Measurements from ENCODE around the gene XPO6. TPM values are rescaled to one million over a fixed set of nuclear protein-coding genes. Genes with fewer than 3 reads are reported as not detected.
A peak's percentile ranks its signal among the peaks of the same experiment; 100 is the strongest.

The XPO6 gene
- total and polyA plus RNA-seq, 2 of the 13 experiments (the other 11 are each of a cell fraction or from before 2014, with no cell fraction given) = 109 to 129 TPM

DNA sequence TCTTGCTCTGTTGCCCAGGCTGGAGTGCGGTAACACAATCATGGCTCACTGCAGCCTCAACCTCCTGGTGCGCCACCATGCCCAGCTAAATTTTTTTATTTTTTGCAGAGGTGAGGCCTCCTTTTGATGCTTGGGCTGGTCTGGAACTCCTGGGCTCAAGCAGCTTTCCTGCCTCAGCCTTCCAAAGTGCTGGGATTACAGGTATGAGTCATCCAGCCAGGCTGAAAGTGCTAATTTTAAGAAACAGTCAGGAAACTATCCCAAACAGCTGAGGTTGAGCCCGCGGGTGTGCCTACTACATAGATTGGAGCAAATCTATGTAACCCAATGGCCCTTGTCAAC lies 738 bp upstream of the XPO6 start:
- no peak for ATAC-seq
- H3K9me3 ChIP-seq (ENCODE audit: low read length) = no peaks in the 10 kb centered on the region
- H4K20me1 ChIP-seq (ENCODE audit: insufficient read depth, low read length) = peaks cover 8% of the 10 kb centered on the region; the same call in 1 of the 2 replicates
- H3K9ac ChIP-seq (ENCODE audit: insufficient read depth, low read depth, low read length) = peak overlapping the region; percentile 56; the same call in 1 of the 2 replicates
- peak overlapping the region; percentile 51 for H3K27ac ChIP-seq (ENCODE audit: extremely low read length, insufficient read depth, low read length)
- ChIA-PET POLR2A (no interaction called here), CTCF (ENCODE audit: low intra/inter-chr PET ratio, low total read pairs) (no interaction called here)
- peaks cover 38% of the 10 kb centered on the region for H3K79me2 ChIP-seq (ENCODE audit: insufficient read depth, low read length)
- H3K4me3 ChIP-seq (replicated peaks in 1 of 3; ENCODE audit: insufficient read depth in 1 of 3, low read depth in 2 of 3, low read length in 3 of 3) = peak overlapping the region; percentile 61 to 94 (median 75)
- BruUV-seq (replicated peaks) = no TSS peak
- in situ Hi-C loops (cut with HindIII; ENCODE audit: extremely low pct_ligation_motif_present, low pct_unique_long_range_greater_than_20kb) (loop anchor here (10.0 kb wide), 1 partner anchor 238 kb away; no protein-coding TSS in a partner anchor), intact Hi-C loops (cut with micrococcal nuclease; ENCODE audit: unreplicated experiment) (no loop called here)
- 93% methylated on average over 4 of the region's 4 CpGs for WGBS (ENCODE audit: low lambda C conversion rate)
- peak overlapping the region; percentile 92 for H3K4me2 ChIP-seq (ENCODE audit: low read depth, low read length)
- no peak for DNase-seq (ENCODE audit: low spot score)
- FAIRE-seq = no peak
- peaks cover 41% of the 10 kb centered on the region for H3K4me1 ChIP-seq (ENCODE audit: insufficient read depth, low read length)
- peaks cover 5% of the 10 kb centered on the region in 2 experiments; a peak in 3 of 5 replicates for H3K36me3 ChIP-seq (replicated peaks in 1 of 2; ENCODE audit: control insufficient read depth in 1 of 2, insufficient read depth in 2 of 2, low read length in 2 of 2)
- H3K27me3 ChIP-seq (ENCODE audit: control insufficient read depth in 1 of 2, insufficient read depth in 2 of 2, low read length in 2 of 2) = no peaks in the 10 kb centered on the region
- peak overlapping the region; percentile 98 for H2AFZ ChIP-seq (ENCODE audit: low read length)
- 0 out of 2 replicates have a peak, but pooled peaks have one; percentile 66 for TF ChIP-seq ZNF446 (CRISPR knock-in tag; IDR thresholded peaks at IDR 0.05)
- TF ChIP-seq, protein P1, sequence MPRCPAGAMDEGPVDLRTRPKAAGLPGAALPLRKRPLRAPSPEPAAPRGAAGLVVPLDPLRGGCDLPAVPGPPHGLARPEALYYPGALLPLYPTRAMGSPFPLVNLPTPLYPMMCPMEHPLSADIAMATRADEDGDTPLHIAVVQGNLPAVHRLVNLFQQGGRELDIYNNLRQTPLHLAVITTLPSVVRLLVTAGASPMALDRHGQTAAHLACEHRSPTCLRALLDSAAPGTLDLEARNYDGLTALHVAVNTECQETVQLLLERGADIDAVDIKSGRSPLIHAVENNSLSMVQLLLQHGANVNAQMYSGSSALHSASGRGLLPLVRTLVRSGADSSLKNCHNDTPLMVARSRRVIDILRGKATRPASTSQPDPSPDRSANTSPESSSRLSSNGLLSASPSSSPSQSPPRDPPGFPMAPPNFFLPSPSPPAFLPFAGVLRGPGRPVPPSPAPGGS (CRISPR knock-in tag; IDR thresholded peaks at IDR 0.05) = no peak
- no peak for TF ChIP-seq REPIN1 (CRISPR knock-in tag; IDR thresholded peaks at IDR 0.05; ENCODE audit: borderline replicate concordance, low read depth)
- TF ChIP-seq KDM5A (IDR thresholded peaks at IDR 0.05; ENCODE audit: borderline replicate concordance, low read length) = 0 out of 2 replicates have a peak, but pooled peaks have one; percentile 6
- TF ChIP-seq, protein P2, sequence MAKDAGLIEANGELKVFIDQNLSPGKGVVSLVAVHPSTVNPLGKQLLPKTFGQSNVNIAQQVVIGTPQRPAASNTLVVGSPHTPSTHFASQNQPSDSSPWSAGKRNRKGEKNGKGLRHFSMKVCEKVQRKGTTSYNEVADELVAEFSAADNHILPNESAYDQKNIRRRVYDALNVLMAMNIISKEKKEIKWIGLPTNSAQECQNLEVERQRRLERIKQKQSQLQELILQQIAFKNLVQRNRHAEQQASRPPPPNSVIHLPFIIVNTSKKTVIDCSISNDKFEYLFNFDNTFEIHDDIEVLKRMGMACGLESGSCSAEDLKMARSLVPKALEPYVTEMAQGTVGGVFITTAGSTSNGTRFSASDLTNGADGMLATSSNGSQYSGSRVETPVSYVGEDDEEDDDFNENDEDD (CRISPR knock-in tag; IDR thresholded peaks at IDR 0.05; ENCODE audit: borderline replicate concordance) = no peak
- no peak for TF ChIP-seq HDAC6 (IDR thresholded peaks at IDR 0.05; ENCODE audit: low read depth, low read length)
- TF ChIP-seq ASH2L (IDR thresholded peaks at IDR 0.05; ENCODE audit: insufficient read length, low read depth, low read length) = no peak
- no peak for TF ChIP-seq THAP11 (CRISPR knock-in tag; IDR thresholded peaks at IDR 0.05)
- TF ChIP-seq ZNF205 (CRISPR knock-in tag; IDR thresholded peaks at IDR 0.05) = no peak
- 0 out of 2 replicates have a peak, but pooled peaks have one; percentile 16 for TF ChIP-seq KDM5B (CRISPR knock-in tag; IDR thresholded peaks at IDR 0.05; ENCODE audit: borderline replicate concordance)
- no peak for TF ChIP-seq NFYB (CRISPR knock-in tag; IDR thresholded peaks at IDR 0.05)
- TF ChIP-seq, protein P3, sequence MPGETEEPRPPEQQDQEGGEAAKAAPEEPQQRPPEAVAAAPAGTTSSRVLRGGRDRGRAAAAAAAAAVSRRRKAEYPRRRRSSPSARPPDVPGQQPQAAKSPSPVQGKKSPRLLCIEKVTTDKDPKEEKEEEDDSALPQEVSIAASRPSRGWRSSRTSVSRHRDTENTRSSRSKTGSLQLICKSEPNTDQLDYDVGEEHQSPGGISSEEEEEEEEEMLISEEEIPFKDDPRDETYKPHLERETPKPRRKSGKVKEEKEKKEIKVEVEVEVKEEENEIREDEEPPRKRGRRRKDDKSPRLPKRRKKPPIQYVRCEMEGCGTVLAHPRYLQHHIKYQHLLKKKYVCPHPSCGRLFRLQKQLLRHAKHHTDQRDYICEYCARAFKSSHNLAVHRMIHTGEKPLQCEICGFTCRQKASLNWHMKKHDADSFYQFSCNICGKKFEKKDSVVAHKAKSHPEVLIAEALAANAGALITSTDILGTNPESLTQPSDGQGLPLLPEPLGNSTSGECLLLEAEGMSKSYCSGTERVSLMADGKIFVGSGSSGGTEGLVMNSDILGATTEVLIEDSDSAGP (CRISPR knock-in tag; IDR thresholded peaks at IDR 0.05; ENCODE audit: borderline replicate concordance) = peak; percentile 34; the same call in 1 of the 2 replicates
- TF ChIP-seq TBX3 (IDR thresholded peaks at IDR 0.05; ENCODE audit: borderline replicate concordance) = no peak
- TF ChIP-seq, protein P4, sequence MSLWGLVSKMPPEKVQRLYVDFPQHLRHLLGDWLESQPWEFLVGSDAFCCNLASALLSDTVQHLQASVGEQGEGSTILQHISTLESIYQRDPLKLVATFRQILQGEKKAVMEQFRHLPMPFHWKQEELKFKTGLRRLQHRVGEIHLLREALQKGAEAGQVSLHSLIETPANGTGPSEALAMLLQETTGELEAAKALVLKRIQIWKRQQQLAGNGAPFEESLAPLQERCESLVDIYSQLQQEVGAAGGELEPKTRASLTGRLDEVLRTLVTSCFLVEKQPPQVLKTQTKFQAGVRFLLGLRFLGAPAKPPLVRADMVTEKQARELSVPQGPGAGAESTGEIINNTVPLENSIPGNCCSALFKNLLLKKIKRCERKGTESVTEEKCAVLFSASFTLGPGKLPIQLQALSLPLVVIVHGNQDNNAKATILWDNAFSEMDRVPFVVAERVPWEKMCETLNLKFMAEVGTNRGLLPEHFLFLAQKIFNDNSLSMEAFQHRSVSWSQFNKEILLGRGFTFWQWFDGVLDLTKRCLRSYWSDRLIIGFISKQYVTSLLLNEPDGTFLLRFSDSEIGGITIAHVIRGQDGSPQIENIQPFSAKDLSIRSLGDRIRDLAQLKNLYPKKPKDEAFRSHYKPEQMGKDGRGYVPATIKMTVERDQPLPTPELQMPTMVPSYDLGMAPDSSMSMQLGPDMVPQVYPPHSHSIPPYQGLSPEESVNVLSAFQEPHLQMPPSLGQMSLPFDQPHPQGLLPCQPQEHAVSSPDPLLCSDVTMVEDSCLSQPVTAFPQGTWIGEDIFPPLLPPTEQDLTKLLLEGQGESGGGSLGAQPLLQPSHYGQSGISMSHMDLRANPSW (CRISPR knock-in tag; IDR thresholded peaks at IDR 0.05; ENCODE audit: borderline replicate concordance) = 0 out of 2 replicates have a peak, but pooled peaks have one; percentile 10
- 0 out of 2 replicates have a peak, but pooled peaks have one; percentile 63 for TF ChIP-seq ZNF501 (CRISPR knock-in tag; IDR thresholded peaks at IDR 0.05)
- TF ChIP-seq PHB2 (IDR thresholded peaks at IDR 0.05; ENCODE audit: partially characterized antibody) = no peak
- TF ChIP-seq, protein P5, sequence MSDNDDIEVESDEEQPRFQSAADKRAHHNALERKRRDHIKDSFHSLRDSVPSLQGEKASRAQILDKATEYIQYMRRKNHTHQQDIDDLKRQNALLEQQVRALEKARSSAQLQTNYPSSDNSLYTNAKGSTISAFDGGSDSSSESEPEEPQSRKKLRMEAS (IDR thresholded peaks at IDR 0.05) = no peak
- TF ChIP-seq ARHGAP35 (CRISPR knock-in tag; IDR thresholded peaks at IDR 0.05; ENCODE audit: borderline replicate concordance) = no peak
